Uterus (tissue), 2 donors: ENCODE measurements around the gene SYNJ2.

Source experiments
- POLR2A ChIP-seq, 2 donors: fragments of 450-650 bp; IDR thresholded peaks; one replicate each; pipeline ENCODE4 v1.6.1; 2016; ENCODE audit warnings: antibody characterized with exemption in 2 of 2, mild to moderate bottlenecking in 1 of 2, moderate library complexity in 1 of 2
- TF ChIP-seq, protein P1 (sequence below), 4 experiments: fragments of 200-600 bp in 2 of 4; fragments of 450-650 bp in 2 of 4; sonication (generic) in 2 of 4; IDR thresholded peaks; one replicate each; pipeline ENCODE4 v1.5.1; 2016 to 2019; ENCODE audit warnings: antibody characterized with exemption in 4 of 4, mild to moderate bottlenecking in 2 of 4, moderate library complexity in 1 of 4

DNA sequence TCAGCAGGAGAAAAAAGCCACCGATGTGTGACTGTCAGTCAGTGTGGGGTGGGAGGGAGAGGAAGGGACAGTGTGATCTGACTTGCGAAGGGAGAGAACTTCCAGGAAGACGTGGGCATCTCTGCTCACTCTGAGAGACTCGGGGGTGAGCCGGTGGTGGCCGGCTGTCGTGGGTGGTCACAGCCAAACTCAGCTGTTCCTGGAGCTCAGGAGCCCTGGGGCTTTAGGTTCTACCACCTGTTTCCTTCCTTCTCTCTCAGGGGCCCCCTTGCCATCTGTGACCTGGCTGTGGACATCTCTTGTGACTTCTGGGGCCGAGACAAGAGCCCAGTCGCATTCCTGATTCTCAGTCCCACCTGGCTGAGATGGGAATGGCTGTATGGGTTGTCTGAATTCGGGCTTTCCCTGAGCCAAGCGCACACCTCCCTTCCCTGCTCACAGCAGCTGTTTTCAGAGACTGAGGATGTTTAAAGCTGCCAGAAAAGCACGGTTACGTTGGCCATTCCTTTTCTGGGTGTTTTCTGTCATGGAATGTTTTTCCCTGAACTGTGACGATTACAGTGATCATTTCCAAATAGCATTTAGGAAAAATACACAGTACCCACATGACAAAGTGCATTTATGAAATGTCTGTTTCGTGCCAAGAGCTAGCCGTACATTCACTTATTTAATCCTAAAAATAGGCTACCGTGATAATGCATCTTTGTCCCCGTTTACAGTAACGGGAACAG lies 36.5 kb downstream of the SYNJ2 start:
- TF ChIP-seq, protein P1, sequence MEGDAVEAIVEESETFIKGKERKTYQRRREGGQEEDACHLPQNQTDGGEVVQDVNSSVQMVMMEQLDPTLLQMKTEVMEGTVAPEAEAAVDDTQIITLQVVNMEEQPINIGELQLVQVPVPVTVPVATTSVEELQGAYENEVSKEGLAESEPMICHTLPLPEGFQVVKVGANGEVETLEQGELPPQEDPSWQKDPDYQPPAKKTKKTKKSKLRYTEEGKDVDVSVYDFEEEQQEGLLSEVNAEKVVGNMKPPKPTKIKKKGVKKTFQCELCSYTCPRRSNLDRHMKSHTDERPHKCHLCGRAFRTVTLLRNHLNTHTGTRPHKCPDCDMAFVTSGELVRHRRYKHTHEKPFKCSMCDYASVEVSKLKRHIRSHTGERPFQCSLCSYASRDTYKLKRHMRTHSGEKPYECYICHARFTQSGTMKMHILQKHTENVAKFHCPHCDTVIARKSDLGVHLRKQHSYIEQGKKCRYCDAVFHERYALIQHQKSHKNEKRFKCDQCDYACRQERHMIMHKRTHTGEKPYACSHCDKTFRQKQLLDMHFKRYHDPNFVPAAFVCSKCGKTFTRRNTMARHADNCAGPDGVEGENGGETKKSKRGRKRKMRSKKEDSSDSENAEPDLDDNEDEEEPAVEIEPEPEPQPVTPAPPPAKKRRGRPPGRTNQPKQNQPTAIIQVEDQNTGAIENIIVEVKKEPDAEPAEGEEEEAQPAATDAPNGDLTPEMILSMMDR (IDR thresholded peaks at IDR 0.05) = no peak
- TF ChIP-seq POLR2A (IDR thresholded peaks at IDR 0.05) = no peak
